OCI-LY3 (cell line): ENCODE data around the gene MYO5A.

ENCODE experiments used
- EZH2phosphoT487 ChIP-seq: fragments of 200-600 bp; shearing (Covaris generic); IDR thresholded peaks from 2 replicates; pipeline ENCODE4 v1.6.1; 2018; ENCODE audit warnings: antibody characterized with exemption, mixed run types, low read depth
- TF ChIP-seq, protein P1 (sequence below): fragments of 200-600, 300-600 bp; sonication (generic); IDR thresholded peaks from 2 replicates; pipeline ENCODE4 v1.5.1; 2014; ENCODE audit warnings: antibody characterized with exemption, low read length, low read depth

GRCh38 chr15:52391069-52391468 is 137.6 kb downstream of the MYO5A start:
- TF ChIP-seq, protein P1, sequence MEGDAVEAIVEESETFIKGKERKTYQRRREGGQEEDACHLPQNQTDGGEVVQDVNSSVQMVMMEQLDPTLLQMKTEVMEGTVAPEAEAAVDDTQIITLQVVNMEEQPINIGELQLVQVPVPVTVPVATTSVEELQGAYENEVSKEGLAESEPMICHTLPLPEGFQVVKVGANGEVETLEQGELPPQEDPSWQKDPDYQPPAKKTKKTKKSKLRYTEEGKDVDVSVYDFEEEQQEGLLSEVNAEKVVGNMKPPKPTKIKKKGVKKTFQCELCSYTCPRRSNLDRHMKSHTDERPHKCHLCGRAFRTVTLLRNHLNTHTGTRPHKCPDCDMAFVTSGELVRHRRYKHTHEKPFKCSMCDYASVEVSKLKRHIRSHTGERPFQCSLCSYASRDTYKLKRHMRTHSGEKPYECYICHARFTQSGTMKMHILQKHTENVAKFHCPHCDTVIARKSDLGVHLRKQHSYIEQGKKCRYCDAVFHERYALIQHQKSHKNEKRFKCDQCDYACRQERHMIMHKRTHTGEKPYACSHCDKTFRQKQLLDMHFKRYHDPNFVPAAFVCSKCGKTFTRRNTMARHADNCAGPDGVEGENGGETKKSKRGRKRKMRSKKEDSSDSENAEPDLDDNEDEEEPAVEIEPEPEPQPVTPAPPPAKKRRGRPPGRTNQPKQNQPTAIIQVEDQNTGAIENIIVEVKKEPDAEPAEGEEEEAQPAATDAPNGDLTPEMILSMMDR = no peak
- TF ChIP-seq EZH2phosphoT487 = no peak
